Measurements from ENCODE around the gene KCNK4.
"Not testable (repeated sequence)": the region's sequence is repeated elsewhere in the genome, so short reads cannot be mapped to it uniquely, and the experiment has no call there.

The KCNK4 gene

GRCh38 chr11:64292460-64293254 lies 1.6 kb downstream of the KCNK4 start:
- no peak for DNase-seq

GRCh38 chr11:64294774-64295173 lies 3.7 kb downstream of the KCNK4 start:
- no peak for DNase-seq

- no peak for DNase-seq
These were observed 4.7 kb downstream of the KCNK4 start for GRCh38 chr11:64295760-64296159.

GRCh38 chr11:64296236-64296635 lies 5.1 kb downstream of the KCNK4 start:
- DNase-seq: no peak

GRCh38 chr11:64296830-64297698 lies 6.0 kb downstream of the KCNK4 start:
- DNase-seq: no peak

- DNase-seq: no peak
These were observed 6.7 kb downstream of the KCNK4 start for GRCh38 chr11:64297699-64298358.

- no peak for DNase-seq
These were observed 8.1 kb downstream of the KCNK4 start for GRCh38 chr11:64298966-64299846.

- DNase-seq: no peak
These were observed 8.9 kb downstream of the KCNK4 start, which contains the start of gene CATSPERZ for GRCh38 chr11:64299847-64300648. Gene CATSPERZ, plus strand, starts transcription at chr11:64300358. Its CDS starts 53 bp downstream, at chr11:64300411.

GRCh38 chr11:64303109-64304031 lies 12.3 kb downstream of the KCNK4 start:
- DNase-seq: no peak

- DNase-seq: no peak
These were observed 12.9 kb downstream of the KCNK4 start for GRCh38 chr11:64304032-64304315.

- peak; percentile 85 for DNase-seq
These were observed 13.4 kb downstream of the KCNK4 start for GRCh38 chr11:64304316-64305072.

- DNase-seq: peak; percentile 99
These were observed 14.1 kb downstream of the KCNK4 start, which contains the start of gene ESRRA for GRCh38 chr11:64305075-64305690. Gene ESRRA, plus strand, starts transcription at chr11:64305524. Its CDS starts 1,656 bp downstream, at chr11:64307180.

- DNase-seq: peak; percentile 62
These were observed 14.8 kb downstream of the KCNK4 start for GRCh38 chr11:64305691-64306562.

- DNase-seq: no peak
These were observed 15.4 kb downstream of the KCNK4 start for GRCh38 chr11:64306563-64306875.

- no peak for DNase-seq
These were observed 15.9 kb downstream of the KCNK4 start for GRCh38 chr11:64306876-64307622.

GRCh38 chr11:64307795-64308194 lies 16.7 kb downstream of the KCNK4 start:
- not testable (repeated sequence) for DNase-seq

GRCh38 chr11:64312947-64313346 lies 21.8 kb downstream of the KCNK4 start:
- no peak for DNase-seq
